Fibroblast of lung (primary cell): ENCODE measurements around the gene UBE2H. TPM values are rescaled to one million over a fixed set of nuclear protein-coding genes. Genes with fewer than 3 reads are reported as not detected.

ENCODE experiments used
- DNase-seq, 2 donors: peaks; one replicate each; pipeline versions ENCODE4 v3.0.0 to v3.0.0-alpha.2; 2010; ENCODE audit warnings: low read depth in 2 of 2
- H2AFZ ChIP-seq: 2 replicates; pipeline ENCODE4 v1.5.1; 2012; ENCODE audit warnings: low read length, control low read depth, inconsistent platforms
- H3K27ac ChIP-seq: 2 replicates; pipeline ENCODE4 v1.5.1; 2011; ENCODE audit warnings: low read length, control low read depth; ENCODE audit not compliant: insufficient read depth
- H3K27me3 ChIP-seq: 2 replicates; pipeline ENCODE4 v1.5.1; 2011; ENCODE audit warnings: mild to moderate bottlenecking, low read length; ENCODE audit not compliant: control insufficient read depth, insufficient read depth
- H3K36me3 ChIP-seq: 2 replicates; pipeline ENCODE4 v1.5.1; 2011; ENCODE audit warnings: low read length; ENCODE audit not compliant: control insufficient read depth, insufficient read depth
- H3K4me1 ChIP-seq: 2 replicates; pipeline ENCODE4 v1.5.1; 2011; ENCODE audit warnings: low read length; ENCODE audit not compliant: control insufficient read depth, insufficient read depth; ENCODE audit errors: extremely low read depth
- H3K4me2 ChIP-seq: 2 replicates; pipeline ENCODE4 v1.5.1; 2011; ENCODE audit warnings: low read length, control low read depth; ENCODE audit not compliant: insufficient read depth; ENCODE audit errors: extremely low read depth
- H3K4me3 ChIP-seq, 4 experiments: fragments of 200-600 bp in 1 of 4; sonication (generic) in 1 of 4; replicated peaks in 1 of 4; 2 replicates each; pipeline ENCODE4 v1.5.1; 2011 to 2016; ENCODE audit warnings: low read length in 4 of 4, low read depth in 3 of 4, mild to moderate bottlenecking in 3 of 4, control low read depth in 2 of 4, inconsistent platforms in 1 of 4, mixed read lengths in 1 of 4; ENCODE audit not compliant: insufficient read depth in 1 of 4; ENCODE audit errors: control extremely low read depth in 1 of 4
- H3K79me2 ChIP-seq: 2 replicates; pipeline ENCODE4 v1.5.1; 2012; ENCODE audit warnings: mild to moderate bottlenecking, low read length, inconsistent platforms; ENCODE audit not compliant: control insufficient read depth, insufficient read depth
- H3K9ac ChIP-seq: 2 replicates; pipeline ENCODE4 v1.5.1; 2011; ENCODE audit warnings: mild to moderate bottlenecking, low read length, control low read depth; ENCODE audit not compliant: insufficient read depth
- H3K9me3 ChIP-seq: 2 replicates; pipeline ENCODE4 v1.5.1; 2012; ENCODE audit warnings: low read depth, low read length; ENCODE audit not compliant: control insufficient read depth, insufficient read depth
- H4K20me1 ChIP-seq: 2 replicates; pipeline ENCODE4 v1.5.1; 2011; ENCODE audit warnings: low read length; ENCODE audit not compliant: control insufficient read depth, insufficient read depth; ENCODE audit errors: extremely low read depth
- CTCF ChIP-seq, 2 donors: IDR thresholded peaks in 1 of 2; conservative IDR thresholded peaks in 1 of 2; 1 replicate in 1 of 2; 2 replicates in 1 of 2; pipeline ENCODE4 v1.5.1; 2011 to 2012; ENCODE audit warnings: low read length in 2 of 2, control low read depth in 1 of 2, inconsistent platforms in 1 of 2, low read depth in 1 of 2, mild to moderate bottlenecking in 1 of 2
- EZH2 ChIP-seq: IDR thresholded peaks from 2 replicates; pipeline ENCODE4 v1.5.1; 2012; ENCODE audit warnings: low read length, control low read depth, mild to moderate bottlenecking; ENCODE audit errors: missing control alignments
- polyA plus RNA-seq, 2 donors: library from polyadenylated mRNA; depleted of rRNA in 1 of 2; stranded (reverse) in 1 of 2; unstranded in 1 of 2; fragments of >200 nt; gene quantifications; 2 replicates each; pipeline ENCODE4 v1.2.1, GENCODE V29; 2011 to 2012; ENCODE audit warnings: missing spikeins in 1 of 2
- total RNA-seq: library from RNA; depleted of rRNA; stranded (reverse); fragments of >200 nt; gene quantifications from 2 replicates; pipeline ENCODE4 v1.2.1, GENCODE V29; 2014

The UBE2H gene
- total and polyA plus RNA-seq, 2 donors (not counting 1 experiment from before 2014, with no cell fraction given) = 76.0 to 102 TPM

- no peaks in the 10 kb centered on the region for H3K9me3 ChIP-seq
- H2AFZ ChIP-seq = no peak overlapping the region
- H3K27ac ChIP-seq = no peak overlapping the region
- no peaks in the 10 kb centered on the region for H3K4me1 ChIP-seq
- H3K36me3 ChIP-seq = no peaks in the 10 kb centered on the region
- H3K4me3 ChIP-seq = no peak overlapping the region
- no peak for DNase-seq
- no peak overlapping the region for H3K4me2 ChIP-seq
- H3K9ac ChIP-seq = no peak overlapping the region
- no peaks in the 10 kb centered on the region for H3K27me3 ChIP-seq
- H3K79me2 ChIP-seq = peaks cover 9% of the 10 kb centered on the region
- TF ChIP-seq CTCF (conservative IDR thresholded peaks at IDR 0.05 in 1 of 2, IDR thresholded peaks at IDR 0.05 in 1 of 2; ENCODE audit: low read depth in 1 of 2, low read length in 2 of 2) = no peak
- TF ChIP-seq EZH2 = no peak
- no peaks in the 10 kb centered on the region for H4K20me1 ChIP-seq
Observed at GRCh38 chr7:129919492-129919891, 33.3 kb downstream of the UBE2H start.

GRCh38 chr7:129918922-129919321 lies 33.8 kb downstream of the UBE2H start:
- Histone ChIP-seq H2AFZ (no peak overlapping the region), H3K27ac (no peak overlapping the region), H3K4me3 (no peak overlapping the region), H3K4me2 (no peak overlapping the region), H3K79me2 (peaks cover 10% of the 10 kb centered on the region), H3K36me3 (no peaks in the 10 kb centered on the region), H3K27me3 (no peaks in the 10 kb centered on the region), H3K4me1 (no peaks in the 10 kb centered on the region), H4K20me1 (no peaks in the 10 kb centered on the region), H3K9ac (no peak overlapping the region), H3K9me3 (no peaks in the 10 kb centered on the region)
- DNase-seq = no peak
- TF ChIP-seq EZH2 (no peak), CTCF (conservative IDR thresholded peaks at IDR 0.05 in 1 of 2, IDR thresholded peaks at IDR 0.05 in 1 of 2; ENCODE audit: low read depth in 1 of 2, low read length in 2 of 2) (no peak)

GRCh38 chr7:129917934-129918333 lies 34.8 kb downstream of the UBE2H start:
- Histone ChIP-seq H3K4me1 (no peaks in the 10 kb centered on the region), H3K9ac (no peak overlapping the region), H3K4me2 (no peak overlapping the region), H3K27ac (no peak overlapping the region), H4K20me1 (no peaks in the 10 kb centered on the region), H3K27me3 (no peaks in the 10 kb centered on the region), H3K4me3 (no peak overlapping the region), H3K79me2 (peaks cover 16% of the 10 kb centered on the region), H2AFZ (no peak overlapping the region), H3K9me3 (no peaks in the 10 kb centered on the region), H3K36me3 (no peaks in the 10 kb centered on the region)
- no peak for TF ChIP-seq CTCF (conservative IDR thresholded peaks at IDR 0.05 in 1 of 2, IDR thresholded peaks at IDR 0.05 in 1 of 2; ENCODE audit: low read depth in 1 of 2, low read length in 2 of 2)
- no peak for TF ChIP-seq EZH2
- no peak for DNase-seq
